HG03432 (cell line): ENCODE data around the gene RBPJL.

Experiments
- ATAC-seq: cut with Tn5 transposase; IDR thresholded peaks from one replicate; pipeline ENCODE4 v1.9.1; 2021; ENCODE audit warnings: mild to moderate bottlenecking, moderate library complexity; ENCODE audit not compliant: unreplicated experiment

RBPJL gene

GRCh38 chr20:45306431-45306982 is at the start of gene RBPJL:
Gene RBPJL, plus strand, starts transcription at chr20:45306840. Its CDS starts 83 bp downstream, at chr20:45306923.
- ATAC-seq, result no peak

GRCh38 chr20:45257161-45257560 is 49.5 kb upstream of the RBPJL start:
- ATAC-seq, result no peak

- no peak for ATAC-seq
Observed at GRCh38 chr20:45257711-45258110, 48.9 kb upstream of the RBPJL start.

- no peak for ATAC-seq
Observed at GRCh38 chr20:45258259-45258658, 48.4 kb upstream of the RBPJL start.

GRCh38 chr20:45258664-45259063 is 48.0 kb upstream of the RBPJL start:
- no peak for ATAC-seq

- ATAC-seq, result no peak
Observed at GRCh38 chr20:45263556-45264266, 42.9 kb upstream of the RBPJL start.

GRCh38 chr20:45266977-45267376 is 39.7 kb upstream of the RBPJL start:
- ATAC-seq, result no peak

- no peak for ATAC-seq
Observed at GRCh38 chr20:45268531-45268930, 38.1 kb upstream of the RBPJL start.

GRCh38 chr20:45269056-45269455 is 37.6 kb upstream of the RBPJL start:
- ATAC-seq, result no peak

- no peak for ATAC-seq
Observed at GRCh38 chr20:45269754-45270270, 36.8 kb upstream of the RBPJL start.

- no peak for ATAC-seq
Observed at GRCh38 chr20:45275338-45275737, 31.3 kb upstream of the RBPJL start.

GRCh38 chr20:45279992-45280391 is 26.6 kb upstream of the RBPJL start:
- no peak for ATAC-seq

GRCh38 chr20:45282700-45283550 is 23.7 kb upstream of the RBPJL start:
- ATAC-seq, result no peak

GRCh38 chr20:45283551-45284057 is 23.0 kb upstream of the RBPJL start:
- no peak for ATAC-seq

- no peak for ATAC-seq
Observed at GRCh38 chr20:45288376-45288775, 18.3 kb upstream of the RBPJL start.

GRCh38 chr20:45288860-45289259 is 17.8 kb upstream of the RBPJL start:
- no peak for ATAC-seq

GRCh38 chr20:45289942-45290676 is 16.5 kb upstream of the RBPJL start:
- ATAC-seq, result no peak

GRCh38 chr20:45290677-45291355 is 15.8 kb upstream of the RBPJL start:
- ATAC-seq, result no peak

GRCh38 chr20:45291526-45291925 is 15.1 kb upstream of the RBPJL start:
- ATAC-seq, result no peak

- no peak for ATAC-seq
Observed at GRCh38 chr20:45292343-45292742, 14.3 kb upstream of the RBPJL start.
